SJCRH30 (cell line): ENCODE measurements around the gene PTPN6. TPM values are rescaled to one million over a fixed set of nuclear protein-coding genes. Genes with fewer than 3 reads are reported as not detected.

Experiments
- DNase-seq, 2 experiments: peaks; one replicate each; pipeline ENCODE4 v3.0.0-alpha.2; 2015 to 2020
- H3K27ac ChIP-seq: fragments of 250-450 bp; sonication (Bioruptor Pico); 2 replicates; pipeline ENCODE4 v1.5.1; 2020; ENCODE audit warnings: mild to moderate bottlenecking, moderate library complexity
- H3K27me3 ChIP-seq: fragments of 250-450 bp; sonication (Bioruptor Pico); 2 replicates; pipeline ENCODE4 v1.5.1; 2020; ENCODE audit warnings: mild to moderate bottlenecking, moderate library complexity
- H3K36me3 ChIP-seq: fragments of 250-450 bp; sonication (Bioruptor Pico); 2 replicates; pipeline ENCODE4 v1.5.1; 2020; ENCODE audit warnings: mild to moderate bottlenecking, moderate library complexity
- H3K4me1 ChIP-seq: fragments of 250-450 bp; sonication (Bioruptor Pico); 2 replicates; pipeline ENCODE4 v1.5.1; 2020; ENCODE audit warnings: mild to moderate bottlenecking, moderate library complexity
- H3K4me3 ChIP-seq: fragments of 250-450 bp; sonication (Bioruptor Pico); 2 replicates; pipeline ENCODE4 v1.5.1; 2020; ENCODE audit warnings: mild to moderate bottlenecking, moderate library complexity
- H3K9me3 ChIP-seq: fragments of 250-450 bp; sonication (Bioruptor Pico); replicated peaks from 2 replicates; pipeline ENCODE4 v1.5.1; 2020; ENCODE audit warnings: mild to moderate bottlenecking, moderate library complexity
- total RNA-seq: library from RNA; depleted of rRNA; stranded (reverse); fragments of >200 nt; shearing (Covaris generic); gene quantifications from 2 replicates; pipeline ENCODE4 v1.2.3, GENCODE V29; 2014

Gene PTPN6
- total RNA-seq, 1 experiment from 2014 or later: 0.38 TPM

DNA sequence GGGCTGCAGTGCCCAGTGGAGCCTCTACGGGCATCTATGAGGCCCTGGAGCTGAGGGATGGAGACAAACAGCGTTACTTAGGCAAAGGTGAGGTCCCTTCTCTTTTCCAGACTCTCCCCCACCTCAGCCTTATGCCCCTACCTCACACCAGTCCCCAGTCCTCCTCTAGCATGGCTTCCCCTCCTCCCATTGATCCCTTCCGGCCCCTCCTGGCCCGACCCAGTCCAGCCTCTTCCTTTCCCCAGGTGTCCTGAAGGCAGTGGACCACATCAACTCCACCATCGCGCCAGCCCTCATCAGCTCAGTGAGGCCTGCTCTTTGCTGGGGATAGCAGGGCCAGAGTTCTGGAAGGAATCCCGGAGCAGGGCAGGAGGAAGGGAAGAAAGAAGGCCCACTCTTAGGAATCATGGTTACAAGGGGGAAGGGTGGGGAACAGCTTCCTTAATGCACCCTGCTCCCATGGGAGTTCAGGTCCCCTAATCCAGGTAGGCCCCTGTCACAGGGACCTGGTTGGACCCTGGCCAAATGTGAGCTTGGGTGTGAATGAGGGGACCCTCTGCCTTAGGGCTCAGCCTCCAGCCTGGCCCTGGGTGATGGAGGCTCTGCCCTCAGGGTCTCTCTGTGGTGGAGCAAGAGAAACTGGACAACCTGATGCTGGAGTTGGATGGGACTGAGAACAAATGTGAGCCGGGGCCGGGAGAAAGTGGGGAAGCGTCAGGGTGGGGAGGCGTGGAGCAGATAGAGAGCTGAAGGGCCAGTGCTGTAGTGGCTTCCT, 34.5 kb upstream of the PTPN6 start:
- DNase-seq: no peak
- H3K36me3 ChIP-seq: no peaks in the 10 kb centered on the region
- no peaks in the 10 kb centered on the region for H3K4me1 ChIP-seq
- H3K9me3 ChIP-seq: no peaks in the 10 kb centered on the region
- no peak overlapping the region for H3K4me3 ChIP-seq
- H3K27ac ChIP-seq: no peak overlapping the region
- H3K27me3 ChIP-seq: peaks cover 23% of the 10 kb centered on the region

DNA sequence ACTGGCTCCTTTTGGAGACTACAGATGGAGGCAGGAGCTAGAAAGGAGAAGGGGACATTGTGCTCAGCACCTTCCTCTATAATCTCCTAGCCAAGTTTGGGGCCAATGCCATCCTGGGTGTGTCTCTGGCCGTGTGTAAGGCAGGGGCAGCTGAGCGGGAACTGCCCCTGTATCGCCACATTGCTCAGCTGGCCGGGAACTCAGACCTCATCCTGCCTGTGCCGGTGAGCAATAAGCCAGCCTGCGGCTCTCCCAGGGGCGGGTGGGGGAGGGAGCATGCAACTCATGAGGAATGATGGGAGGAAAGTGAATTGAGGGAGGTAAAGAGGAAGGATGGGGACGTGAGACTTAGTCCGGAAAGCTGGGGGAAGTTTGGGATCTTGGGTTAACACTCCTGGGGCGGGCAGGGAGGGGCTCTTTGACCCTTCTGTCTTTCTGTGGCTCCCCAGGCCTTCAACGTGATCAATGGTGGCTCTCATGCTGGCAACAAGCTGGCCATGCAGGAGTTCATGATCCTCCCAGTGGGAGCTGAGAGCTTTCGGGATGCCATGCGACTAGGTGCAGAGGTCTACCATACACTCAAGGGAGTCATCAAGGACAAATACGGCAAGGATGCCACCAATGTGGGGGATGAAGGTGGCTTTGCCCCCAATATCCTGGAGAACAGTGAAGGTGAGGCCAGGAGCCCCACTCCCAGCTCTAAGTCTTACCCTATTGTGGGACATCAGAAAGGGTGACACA, 33.5 kb upstream of the PTPN6 start:
- Histone ChIP-seq H3K4me3 (no peak overlapping the region), H3K27ac (no peak overlapping the region), H3K36me3 (no peaks in the 10 kb centered on the region), H3K27me3 (peaks cover 16% of the 10 kb centered on the region), H3K4me1 (no peaks in the 10 kb centered on the region), H3K9me3 (no peaks in the 10 kb centered on the region)
- no peak for DNase-seq

DNA sequence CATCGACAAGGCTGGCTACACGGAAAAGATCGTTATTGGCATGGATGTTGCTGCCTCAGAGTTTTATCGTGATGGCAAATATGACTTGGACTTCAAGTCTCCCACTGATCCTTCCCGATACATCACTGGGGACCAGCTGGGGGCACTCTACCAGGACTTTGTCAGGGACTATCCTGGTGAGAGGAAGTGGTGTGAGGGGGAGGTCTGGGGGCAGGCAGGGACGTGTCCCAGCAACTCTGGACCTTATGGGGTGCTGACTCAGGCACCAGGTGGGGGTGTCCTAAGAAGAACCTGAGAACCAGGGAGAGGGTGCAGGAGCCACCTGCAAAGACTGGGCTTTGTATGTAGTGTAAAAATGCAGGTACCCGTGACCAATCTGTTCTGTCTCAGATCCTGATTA, 31.6 kb upstream of the PTPN6 start:
- no peak for DNase-seq
- H3K27me3 ChIP-seq: peaks cover 4% of the 10 kb centered on the region; the same call in 1 of the 2 replicates
- H3K27ac ChIP-seq: no peak overlapping the region
- H3K9me3 ChIP-seq: no peaks in the 10 kb centered on the region
- H3K4me3 ChIP-seq: no peak overlapping the region
- no peaks in the 10 kb centered on the region for H3K36me3 ChIP-seq
- H3K4me1 ChIP-seq: peaks cover 4% of the 10 kb centered on the region

DNA sequence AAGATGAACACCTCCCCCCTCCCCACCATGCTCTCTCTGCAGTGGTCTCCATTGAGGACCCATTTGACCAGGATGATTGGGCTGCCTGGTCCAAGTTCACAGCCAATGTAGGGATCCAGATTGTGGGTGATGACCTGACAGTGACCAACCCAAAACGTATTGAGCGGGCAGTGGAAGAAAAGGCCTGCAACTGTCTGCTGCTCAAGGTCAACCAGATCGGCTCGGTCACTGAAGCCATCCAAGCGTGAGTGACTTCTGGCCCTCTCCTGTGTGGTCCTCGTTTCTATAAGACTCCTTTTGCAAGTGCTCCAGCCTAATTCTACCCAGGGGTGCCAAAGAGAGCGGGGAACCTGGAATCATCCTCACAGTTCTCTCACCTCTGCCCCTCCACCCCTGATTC, 29.6 kb upstream of the PTPN6 start:
- H3K36me3 ChIP-seq: no peaks in the 10 kb centered on the region
- no peaks in the 10 kb centered on the region for H3K27me3 ChIP-seq
- no peak overlapping the region for H3K4me3 ChIP-seq
- H3K4me1 ChIP-seq: peaks cover 20% of the 10 kb centered on the region
- no peak for DNase-seq
- no peak overlapping the region for H3K27ac ChIP-seq
- no peaks in the 10 kb centered on the region for H3K9me3 ChIP-seq

DNA sequence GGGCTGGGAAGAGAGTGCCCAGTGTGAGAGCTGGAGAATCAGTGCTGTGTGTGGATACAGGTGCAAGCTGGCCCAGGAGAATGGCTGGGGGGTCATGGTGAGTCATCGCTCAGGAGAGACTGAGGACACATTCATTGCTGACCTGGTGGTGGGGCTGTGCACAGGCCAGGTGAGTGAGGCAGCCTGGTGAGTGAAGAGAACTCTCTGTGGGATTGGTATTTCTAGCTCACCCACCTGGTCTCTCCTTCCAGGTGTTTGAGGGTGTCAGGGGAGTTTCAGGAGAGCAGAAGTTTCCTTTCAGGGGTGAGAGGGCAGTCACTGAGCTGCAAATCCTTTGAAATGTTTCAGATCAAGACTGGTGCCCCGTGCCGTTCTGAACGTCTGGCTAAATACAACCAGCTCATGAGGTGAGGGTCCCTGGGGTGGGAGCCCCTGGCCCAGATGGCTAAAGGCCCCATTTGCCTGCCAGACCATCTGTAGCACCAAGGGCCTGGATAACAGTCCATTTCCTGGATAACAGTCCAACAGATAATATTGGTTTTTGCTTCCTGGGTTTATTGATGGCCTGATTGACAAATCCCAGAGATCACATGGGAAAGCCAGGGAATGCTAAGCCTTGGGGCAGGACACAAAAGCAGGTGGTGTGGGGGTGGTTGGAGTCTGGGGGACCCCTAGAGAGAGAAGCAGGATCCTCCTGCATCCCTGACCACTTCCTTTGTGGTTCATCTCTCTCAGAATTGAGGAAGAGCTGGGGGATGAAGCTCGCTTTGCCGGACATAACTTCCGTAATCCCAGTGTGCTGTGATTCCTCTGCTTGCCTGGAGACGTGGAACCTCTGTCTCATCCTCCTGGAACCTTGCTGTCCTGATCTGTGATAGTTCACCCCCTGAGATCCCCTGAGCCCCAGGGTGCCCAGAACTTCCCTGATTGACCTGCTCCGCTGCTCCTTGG, 28.9 kb upstream of the PTPN6 start:
- H3K4me3 ChIP-seq: no peak overlapping the region
- no peaks in the 10 kb centered on the region for H3K27me3 ChIP-seq
- no peaks in the 10 kb centered on the region for H3K9me3 ChIP-seq
- H3K4me1 ChIP-seq: peaks cover 22% of the 10 kb centered on the region
- no peak overlapping the region for H3K27ac ChIP-seq
- no peak for DNase-seq
- H3K36me3 ChIP-seq: no peaks in the 10 kb centered on the region

DNA sequence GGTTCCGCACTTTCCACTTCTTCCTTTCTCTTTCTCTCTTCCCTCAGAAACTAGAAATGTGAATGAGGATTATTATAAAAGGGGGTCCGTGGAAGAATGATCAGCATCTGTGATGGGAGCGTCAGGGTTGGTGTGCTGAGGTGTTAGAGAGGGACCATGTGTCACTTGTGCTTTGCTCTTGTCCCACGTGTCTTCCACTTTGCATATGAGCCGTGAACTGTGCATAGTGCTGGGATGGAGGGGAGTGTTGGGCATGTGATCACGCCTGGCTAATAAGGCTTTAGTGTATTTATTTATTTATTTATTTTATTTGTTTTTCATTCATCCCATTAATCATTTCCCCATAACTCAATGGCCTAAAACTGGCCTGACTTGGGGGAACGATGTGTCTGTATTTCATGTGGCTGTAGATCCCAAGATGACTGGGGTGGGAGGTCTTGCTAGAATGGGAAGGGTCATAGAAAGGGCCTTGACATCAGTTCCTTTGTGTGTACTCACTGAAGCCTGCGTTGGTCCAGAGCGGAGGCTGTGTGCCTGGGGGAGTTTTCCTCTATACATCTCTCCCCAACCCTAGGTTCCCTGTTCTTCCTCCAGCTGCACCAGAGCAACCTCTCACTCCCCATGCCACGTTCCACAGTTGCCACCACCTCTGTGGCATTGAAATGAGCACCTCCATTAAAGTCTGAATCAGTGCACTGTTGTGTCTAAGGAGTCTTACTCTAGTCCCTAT, 28.0 kb upstream of the PTPN6 start:
- no peak overlapping the region for H3K27ac ChIP-seq
- DNase-seq: no peak
- peaks cover 22% of the 10 kb centered on the region for H3K4me1 ChIP-seq
- no peaks in the 10 kb centered on the region for H3K27me3 ChIP-seq
- no peak overlapping the region for H3K4me3 ChIP-seq
- H3K36me3 ChIP-seq: no peaks in the 10 kb centered on the region
- H3K9me3 ChIP-seq: no peaks in the 10 kb centered on the region

DNA sequence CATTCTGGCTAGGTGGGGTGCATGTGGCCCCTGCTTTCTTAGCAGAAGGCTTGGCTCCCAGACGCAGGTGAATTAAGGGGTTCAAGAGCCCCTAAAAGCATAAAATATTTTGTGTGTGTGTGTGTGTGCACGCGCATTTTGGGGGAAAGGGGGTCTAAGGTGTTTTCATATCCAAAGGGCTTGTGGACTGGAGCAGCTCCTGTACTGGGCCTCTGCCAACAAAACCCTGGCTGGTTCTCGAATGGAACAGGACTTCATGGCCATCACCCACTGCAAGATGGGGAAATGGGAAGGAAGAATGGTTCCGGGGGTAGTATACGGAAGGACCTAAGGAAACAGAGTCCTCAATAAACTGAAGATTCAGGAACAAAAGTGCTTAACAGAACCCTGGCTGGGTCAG, 27.3 kb upstream of the PTPN6 start:
- DNase-seq: no peak
- Histone ChIP-seq H3K27ac (no peak overlapping the region), H3K4me3 (no peak overlapping the region), H3K27me3 (no peaks in the 10 kb centered on the region), H3K4me1 (peaks cover 22% of the 10 kb centered on the region), H3K36me3 (no peaks in the 10 kb centered on the region), H3K9me3 (no peaks in the 10 kb centered on the region)

DNA sequence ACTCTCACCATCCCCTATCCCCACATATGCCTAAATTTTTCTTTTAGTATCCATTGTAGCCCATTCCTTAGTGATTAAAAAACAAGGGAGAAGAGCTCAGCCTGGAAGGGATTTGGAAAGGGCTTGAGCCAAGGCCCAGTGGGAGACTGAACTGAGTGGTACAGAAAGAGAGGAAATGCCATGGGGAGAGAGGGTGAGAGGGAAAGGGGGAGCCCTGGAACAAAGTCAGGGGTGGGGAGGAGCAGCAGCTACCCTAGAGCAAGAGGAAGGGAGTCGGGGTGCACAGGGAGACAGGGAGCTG, 26.0 kb upstream of the PTPN6 start:
- Histone ChIP-seq H3K4me1 (peaks cover 26% of the 10 kb centered on the region), H3K4me3 (peak overlapping the region; percentile 35), H3K27ac (peak overlapping the region; percentile 62), H3K9me3 (no peaks in the 10 kb centered on the region), H3K27me3 (no peaks in the 10 kb centered on the region), H3K36me3 (no peaks in the 10 kb centered on the region)
- peak in 1 of 2 experiments; percentile 64 for DNase-seq

DNA sequence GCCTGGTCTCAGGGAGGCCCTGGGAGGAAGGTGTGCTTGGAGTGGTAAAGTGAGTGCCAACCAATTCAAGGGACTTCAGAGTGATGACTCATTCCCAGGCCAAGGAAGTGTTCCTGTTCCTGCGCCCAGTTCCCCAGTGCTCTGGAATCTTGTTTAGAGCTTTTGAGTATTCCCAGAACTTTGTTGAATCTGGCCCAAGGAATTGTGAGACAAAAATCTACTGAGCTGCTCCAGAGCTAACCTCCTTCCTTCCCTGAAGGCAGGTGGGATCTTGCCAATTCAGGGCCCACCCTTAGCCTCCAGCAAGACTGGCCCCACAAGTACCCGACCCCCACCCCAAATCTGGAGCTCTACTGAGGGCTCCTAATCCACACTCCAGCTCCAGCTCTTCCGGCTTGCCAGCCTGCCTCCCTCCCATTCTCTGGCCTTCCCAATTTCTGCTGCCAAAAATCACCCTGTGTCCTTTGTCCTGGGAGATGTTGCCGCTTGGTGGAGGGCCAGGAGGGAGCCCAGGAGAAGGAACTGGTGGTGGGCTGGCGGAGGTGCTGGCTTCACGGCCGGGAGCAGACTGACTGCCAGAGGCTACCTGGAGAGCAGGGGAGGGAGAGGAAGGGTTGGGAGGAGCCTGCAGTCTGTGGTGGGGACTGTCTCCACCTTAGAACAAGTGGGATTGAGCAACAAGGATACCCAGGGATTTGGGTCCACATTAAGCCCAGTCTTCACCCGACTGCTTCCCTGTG, 25.4 kb upstream of the PTPN6 start:
- DNase-seq: peak; percentile 69 to 85
- Histone ChIP-seq H3K27ac (peak overlapping the region; percentile 62), H3K4me1 (peaks cover 26% of the 10 kb centered on the region), H3K36me3 (no peaks in the 10 kb centered on the region; the same call in 1 of the 2 replicates), H3K27me3 (no peaks in the 10 kb centered on the region), H3K9me3 (no peaks in the 10 kb centered on the region), H3K4me3 (peak overlapping the region; percentile 35)

DNA sequence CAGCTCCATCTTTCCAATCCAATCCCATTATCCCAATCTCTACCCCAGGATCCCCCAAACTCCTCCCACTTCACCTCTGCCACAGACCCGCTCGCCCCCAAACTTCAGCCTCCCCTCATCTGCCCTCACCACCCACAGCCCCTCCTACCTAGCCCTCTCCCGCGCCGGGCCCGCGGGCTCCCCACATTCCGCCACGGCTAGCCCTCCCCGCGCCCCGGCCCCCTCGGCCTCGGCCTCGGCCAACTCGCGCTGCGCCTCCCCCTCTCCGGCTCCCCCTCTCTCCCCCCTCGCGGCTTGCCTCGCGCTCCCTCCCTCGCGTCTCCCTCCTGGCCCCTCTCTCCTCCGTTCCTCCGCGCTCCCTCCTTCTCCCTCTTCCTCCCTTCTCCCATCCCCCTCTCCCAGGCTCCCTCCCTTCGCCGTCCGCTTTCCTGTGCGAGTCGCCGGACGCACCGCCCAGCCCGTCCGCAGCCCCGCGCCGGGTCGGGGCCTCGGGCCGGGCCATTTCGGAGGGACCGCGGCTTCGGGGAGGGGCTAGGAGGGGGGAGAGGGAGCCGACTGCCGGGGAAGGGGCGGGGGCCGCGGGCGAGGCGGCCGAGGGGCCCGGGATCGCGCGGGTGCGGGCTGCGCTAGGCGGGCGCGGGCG, 23.7 kb upstream of the PTPN6 start, which contains the start of gene ATN1:
Gene ATN1, plus strand, starts transcription at position 581 of the 643 bp plus-strand sequence. CDS start 6,043 bp downstream, outside the sequence.
- no peaks in the 10 kb centered on the region for H3K9me3 ChIP-seq
- peak; percentile 77 to 82 for DNase-seq
- H3K27me3 ChIP-seq: no peaks in the 10 kb centered on the region
- peaks cover 8% of the 10 kb centered on the region for H3K36me3 ChIP-seq
- H3K4me3 ChIP-seq: peak within 1 kb of the TSS; percentile 95
- peak within 1 kb of the TSS; percentile 87 for H3K27ac ChIP-seq
- H3K4me1 ChIP-seq: peaks cover 26% of the 10 kb centered on the region

DNA sequence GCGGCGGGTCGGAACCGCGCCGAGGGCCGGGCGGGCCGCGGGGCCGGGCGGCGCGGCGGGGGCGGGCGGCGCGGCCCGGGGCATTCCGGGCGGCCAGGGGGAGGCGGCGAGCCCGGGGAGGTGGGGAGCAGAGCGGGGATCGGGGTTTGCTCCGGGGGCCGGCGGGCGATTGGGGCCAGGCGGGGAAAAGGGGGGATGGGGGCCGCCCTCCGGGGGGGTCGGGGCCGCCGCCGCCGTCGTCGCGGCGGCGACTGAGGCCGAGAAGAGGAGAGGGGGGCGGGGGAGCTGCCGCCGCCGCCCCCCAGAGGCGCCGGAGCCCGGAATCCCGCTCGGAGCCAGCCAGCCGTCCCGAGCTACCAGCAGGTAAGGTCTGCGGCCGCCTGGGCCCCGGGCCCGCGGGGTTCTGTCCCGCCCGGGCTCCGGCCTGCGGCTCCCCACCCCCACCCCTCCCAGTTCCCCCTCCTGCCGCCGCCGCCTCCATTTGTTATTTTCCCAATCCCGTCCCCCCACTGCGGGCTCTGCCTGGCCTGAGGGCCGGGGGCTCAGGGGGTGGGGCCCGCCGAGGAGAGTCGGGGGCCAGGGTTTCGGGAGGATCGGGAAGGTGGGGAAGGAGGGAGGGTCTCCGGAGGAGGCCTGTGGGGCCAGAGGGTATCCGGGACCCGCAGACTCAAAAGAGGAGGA, 23.0 kb upstream of the PTPN6 start:
- Histone ChIP-seq H3K9me3 (no peaks in the 10 kb centered on the region), H3K4me3 (peak overlapping the region; percentile 74), H3K27me3 (no peaks in the 10 kb centered on the region), H3K27ac (peak overlapping the region; percentile 24; the same call in 1 of the 2 replicates), H3K4me1 (peaks cover 26% of the 10 kb centered on the region), H3K36me3 (peaks cover 13% of the 10 kb centered on the region)
- DNase-seq: no peak

DNA sequence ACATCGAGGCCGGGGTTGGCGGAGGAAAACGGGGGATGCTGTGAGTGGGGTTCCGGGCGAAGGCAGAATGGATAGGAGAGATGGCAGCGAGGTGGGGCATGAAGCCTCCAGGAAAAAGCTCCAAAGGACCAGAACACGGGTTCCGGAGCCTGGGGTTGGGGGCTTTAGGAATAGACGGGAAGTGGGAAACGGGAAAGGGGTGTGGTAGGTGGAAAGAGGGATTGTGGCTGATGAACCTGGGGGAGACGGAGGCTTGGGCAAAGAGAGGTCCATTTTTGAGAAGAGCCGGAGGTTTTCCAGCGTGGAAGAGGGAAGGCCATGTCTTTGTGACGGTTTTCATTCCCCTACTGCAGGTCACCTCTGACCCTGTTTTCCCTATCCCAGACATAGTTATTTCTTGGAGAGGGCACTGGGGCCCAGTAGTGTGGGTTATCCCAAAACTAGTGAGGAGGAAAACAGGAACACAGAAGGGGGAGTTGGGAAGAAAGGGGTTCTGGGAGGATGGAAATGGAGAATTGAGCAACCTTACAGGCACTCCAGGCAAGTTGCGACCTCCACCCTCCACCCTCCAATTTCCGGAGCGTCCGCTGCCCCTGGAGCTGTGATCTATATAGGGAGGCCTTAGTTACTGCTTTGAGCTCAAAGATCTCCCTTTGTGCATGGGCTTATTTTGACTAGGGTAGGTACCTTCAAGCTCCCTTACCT, 22.3 kb upstream of the PTPN6 start:
- Histone ChIP-seq H3K27me3 (no peaks in the 10 kb centered on the region), H3K4me1 (peaks cover 26% of the 10 kb centered on the region), H3K36me3 (peaks cover 20% of the 10 kb centered on the region), H3K9me3 (no peaks in the 10 kb centered on the region), H3K27ac (peak overlapping the region; percentile 24; the same call in 1 of the 2 replicates), H3K4me3 (peak overlapping the region; percentile 74)
- DNase-seq: no peak
